ENCODE measurements around the gene STX16. TPM values are rescaled to one million over a fixed set of nuclear protein-coding genes. Genes with fewer than 3 reads are reported as not detected.
A peak's percentile ranks its signal among the peaks of the same experiment; 100 is the strongest.

Gene STX16
- total RNA-seq, 1 donor = 90.3 TPM

DNA sequence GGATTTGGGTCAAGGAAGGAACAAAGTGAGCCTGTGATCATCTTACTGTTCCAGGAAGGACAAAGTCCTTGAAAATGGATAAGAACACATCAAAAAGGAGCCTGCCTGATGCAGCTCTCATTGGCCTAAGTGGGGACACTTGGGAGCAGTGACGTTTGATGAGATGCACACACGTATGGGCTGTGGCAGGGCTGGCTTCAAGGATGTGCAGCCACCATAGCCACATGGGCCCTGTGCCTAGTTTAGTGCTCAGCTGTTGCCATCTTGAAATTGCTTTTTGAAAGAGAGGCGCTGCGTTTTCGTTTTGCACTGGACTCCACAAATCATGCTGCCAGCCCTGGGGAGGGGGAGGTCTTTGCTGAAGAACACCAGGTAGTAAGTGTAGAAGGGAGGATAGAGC, 34.9 kb downstream of the STX16 start:
- no peaks in the 10 kb centered on the region for H3K27me3 ChIP-seq (ENCODE audit: insufficient read depth, low read length)
- peaks cover 17% of the 10 kb centered on the region for H3K4me1 ChIP-seq (ENCODE audit: insufficient read depth, low read length)
- no peaks in the 10 kb centered on the region for H3K9me3 ChIP-seq (ENCODE audit: low read depth, low read length)
- no peak overlapping the region for H3K4me3 ChIP-seq (ENCODE audit: low read length)

DNA sequence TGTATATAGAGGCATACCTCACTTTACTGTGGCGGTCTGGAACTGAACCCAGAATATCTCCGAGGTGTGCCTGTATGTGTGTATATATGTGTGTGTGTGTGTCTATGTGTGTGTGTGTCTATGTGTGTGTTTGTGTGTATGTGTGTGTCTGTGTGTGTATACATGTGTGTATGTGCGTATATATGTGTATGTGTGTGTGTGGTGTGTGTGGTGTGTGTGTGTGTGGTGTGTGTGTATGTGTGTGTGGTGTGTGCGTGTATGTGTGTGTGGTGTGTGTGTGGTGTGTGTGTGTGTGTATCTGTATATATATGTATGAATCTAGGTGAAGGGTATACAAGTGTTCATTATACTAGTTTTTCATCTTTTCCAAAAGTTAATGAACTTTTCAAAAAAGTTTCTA, 37.3 kb downstream of the STX16 start:
- Histone ChIP-seq H3K9me3 (ENCODE audit: low read depth, low read length) (no peaks in the 10 kb centered on the region), H3K4me1 (ENCODE audit: insufficient read depth, low read length) (peaks cover 33% of the 10 kb centered on the region), H3K4me3 (ENCODE audit: low read length) (no peak overlapping the region), H3K27me3 (ENCODE audit: insufficient read depth, low read length) (no peaks in the 10 kb centered on the region)

DNA sequence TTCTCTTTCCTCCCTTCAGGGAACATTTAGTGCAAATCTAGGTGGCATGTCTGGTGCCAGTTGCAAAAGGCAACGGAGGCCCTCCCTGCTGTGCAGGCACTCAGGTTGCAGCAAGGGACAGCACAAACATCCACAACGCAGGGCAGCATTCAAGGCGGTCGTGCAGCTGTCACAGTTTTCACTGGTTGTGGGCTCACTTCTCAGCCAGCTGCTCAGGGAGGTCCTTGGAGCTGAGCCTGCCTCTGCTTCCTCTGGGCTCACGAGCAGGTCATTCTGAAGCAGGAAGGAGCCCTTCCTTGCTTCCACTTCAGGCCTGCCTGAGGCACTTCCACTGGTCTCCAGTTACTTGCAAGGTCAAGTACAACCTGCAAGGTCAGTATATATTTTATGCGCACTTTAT, 37.8 kb downstream of the STX16 start:
- Histone ChIP-seq H3K4me3 (ENCODE audit: low read length) (no peak overlapping the region), H3K9me3 (ENCODE audit: low read depth, low read length) (no peaks in the 10 kb centered on the region), H3K4me1 (ENCODE audit: insufficient read depth, low read length) (peaks cover 37% of the 10 kb centered on the region), H3K27me3 (ENCODE audit: insufficient read depth, low read length) (no peaks in the 10 kb centered on the region)

DNA sequence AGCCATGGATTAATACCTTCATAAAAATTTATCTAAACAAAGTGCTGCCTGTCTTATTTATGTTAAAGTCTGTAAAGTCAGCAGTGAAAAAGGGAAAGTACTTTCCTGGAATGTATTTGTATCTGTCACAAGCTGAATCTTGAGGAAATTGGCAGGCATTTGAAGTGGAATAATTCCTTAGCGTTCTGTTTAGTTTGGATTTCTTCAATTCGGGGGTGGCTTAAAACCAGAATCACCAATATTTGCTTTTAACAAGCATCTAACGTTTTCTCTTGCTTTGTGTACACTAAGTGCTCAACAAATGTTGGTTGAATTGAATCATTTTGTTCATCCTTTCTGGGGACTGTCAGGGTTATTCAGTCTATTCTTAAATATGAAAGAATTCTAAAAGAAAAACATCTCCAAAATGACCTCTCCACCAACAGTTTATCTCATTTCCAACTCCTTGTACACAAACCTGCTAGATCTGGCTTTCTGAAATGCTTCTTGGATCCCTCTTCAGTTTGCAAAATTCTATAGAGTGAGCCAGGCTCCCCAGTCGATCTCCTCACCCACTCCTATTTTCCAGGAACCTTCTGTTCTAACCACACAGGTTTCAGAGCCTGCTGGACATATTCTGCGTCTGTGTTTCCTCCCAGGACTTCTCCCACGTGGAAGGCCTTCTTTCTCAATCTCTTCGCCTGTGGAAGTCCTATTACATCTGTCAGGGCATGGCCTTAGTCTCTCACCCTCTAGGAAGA, 39.5 kb downstream of the STX16 start:
- Histone ChIP-seq H3K27me3 (ENCODE audit: insufficient read depth, low read length) (no peaks in the 10 kb centered on the region), H3K9me3 (ENCODE audit: low read depth, low read length) (no peaks in the 10 kb centered on the region), H3K4me1 (ENCODE audit: insufficient read depth, low read length) (peaks cover 48% of the 10 kb centered on the region), H3K4me3 (ENCODE audit: low read length) (no peak overlapping the region)

DNA sequence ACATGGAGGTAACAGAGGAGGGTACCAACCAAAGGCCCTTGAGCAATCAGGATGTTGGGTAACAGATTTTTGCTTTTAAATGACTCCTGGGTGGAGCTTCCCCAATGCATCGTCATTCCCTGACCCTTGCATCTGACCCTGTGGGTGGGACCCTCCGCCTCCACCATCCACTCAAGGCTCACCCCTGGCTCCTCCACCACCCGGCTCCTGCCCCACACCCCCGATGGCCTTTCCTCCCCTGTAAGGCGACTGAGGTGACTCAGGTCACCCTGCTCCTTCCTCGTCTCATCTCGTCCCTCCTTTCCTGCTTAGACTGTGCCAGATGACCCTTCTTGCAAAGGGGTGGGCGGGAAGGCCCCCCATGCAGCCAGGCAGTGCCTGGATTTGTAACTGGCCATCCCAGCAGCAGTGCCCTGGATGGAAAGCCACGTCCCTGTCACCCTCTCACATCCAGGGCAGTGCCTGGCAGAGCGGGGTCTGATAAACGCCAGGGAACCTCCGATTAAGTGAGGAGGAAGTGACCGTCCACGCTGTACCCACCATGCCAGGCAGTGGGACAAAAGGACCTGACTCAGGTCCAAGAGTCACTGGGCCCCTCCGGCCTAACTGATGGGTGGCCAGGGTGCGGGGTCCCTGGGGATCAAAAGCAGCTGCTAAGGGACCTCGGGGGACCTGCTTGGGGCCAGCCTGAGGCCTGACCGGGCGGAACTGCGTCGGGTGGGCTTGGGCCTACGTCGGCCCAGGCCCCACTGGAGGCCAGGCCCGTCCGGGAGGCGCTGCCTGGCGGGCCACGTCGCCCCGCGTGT, 40.9 kb downstream of the STX16 start:
- peaks cover 48% of the 10 kb centered on the region for H3K4me1 ChIP-seq (ENCODE audit: insufficient read depth, low read length)
- H3K4me3 ChIP-seq (ENCODE audit: low read length) = no peak overlapping the region
- H3K9me3 ChIP-seq (ENCODE audit: low read depth, low read length) = no peaks in the 10 kb centered on the region
- no peaks in the 10 kb centered on the region for H3K27me3 ChIP-seq (ENCODE audit: insufficient read depth, low read length)

DNA sequence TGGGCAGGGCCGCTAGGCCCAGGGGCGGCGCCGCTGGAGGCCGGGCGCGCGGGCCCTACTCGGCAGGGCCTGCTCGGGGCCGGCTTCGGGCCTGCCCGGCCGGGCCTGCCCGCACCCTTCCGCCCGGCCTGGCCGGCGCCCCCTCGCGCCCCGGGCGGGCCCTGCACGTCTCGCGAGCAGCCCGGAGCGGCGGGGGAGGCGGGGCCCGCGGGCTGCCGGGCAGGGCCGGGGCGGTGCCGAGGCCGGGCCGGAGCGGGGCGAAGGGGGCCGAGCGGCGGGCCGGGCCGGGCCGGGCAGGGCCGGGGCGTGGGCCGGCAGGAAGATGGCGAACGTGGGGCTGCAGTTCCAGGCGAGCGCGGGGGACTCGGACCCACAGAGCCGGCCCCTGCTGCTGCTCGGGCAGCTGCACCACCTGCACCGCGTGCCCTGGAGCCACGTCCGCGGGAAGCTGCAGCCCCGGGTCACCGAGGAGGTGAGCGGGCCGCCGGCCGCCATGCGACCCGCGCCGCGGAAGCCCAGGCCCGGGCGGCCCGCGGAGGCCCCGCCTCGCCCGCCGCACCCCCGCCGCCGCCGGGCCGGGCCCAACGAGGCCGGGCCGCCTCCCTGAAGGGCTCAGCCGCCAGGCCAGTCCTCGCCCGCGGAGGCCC, 41.6 kb downstream of the STX16 start, which contains the start of gene NPEPL1:
Gene NPEPL1, plus strand, starts transcription at position 222 of the 647 bp plus-strand sequence. Its CDS starts 101 bp downstream, at position 323.
- Histone ChIP-seq H3K4me1 (ENCODE audit: insufficient read depth, low read length) (peaks cover 48% of the 10 kb centered on the region), H3K27me3 (ENCODE audit: insufficient read depth, low read length) (no peaks in the 10 kb centered on the region), H3K9me3 (ENCODE audit: low read depth, low read length) (no peaks in the 10 kb centered on the region), H3K4me3 (ENCODE audit: low read length) (peak within 1 kb of the TSS; percentile 37)

DNA sequence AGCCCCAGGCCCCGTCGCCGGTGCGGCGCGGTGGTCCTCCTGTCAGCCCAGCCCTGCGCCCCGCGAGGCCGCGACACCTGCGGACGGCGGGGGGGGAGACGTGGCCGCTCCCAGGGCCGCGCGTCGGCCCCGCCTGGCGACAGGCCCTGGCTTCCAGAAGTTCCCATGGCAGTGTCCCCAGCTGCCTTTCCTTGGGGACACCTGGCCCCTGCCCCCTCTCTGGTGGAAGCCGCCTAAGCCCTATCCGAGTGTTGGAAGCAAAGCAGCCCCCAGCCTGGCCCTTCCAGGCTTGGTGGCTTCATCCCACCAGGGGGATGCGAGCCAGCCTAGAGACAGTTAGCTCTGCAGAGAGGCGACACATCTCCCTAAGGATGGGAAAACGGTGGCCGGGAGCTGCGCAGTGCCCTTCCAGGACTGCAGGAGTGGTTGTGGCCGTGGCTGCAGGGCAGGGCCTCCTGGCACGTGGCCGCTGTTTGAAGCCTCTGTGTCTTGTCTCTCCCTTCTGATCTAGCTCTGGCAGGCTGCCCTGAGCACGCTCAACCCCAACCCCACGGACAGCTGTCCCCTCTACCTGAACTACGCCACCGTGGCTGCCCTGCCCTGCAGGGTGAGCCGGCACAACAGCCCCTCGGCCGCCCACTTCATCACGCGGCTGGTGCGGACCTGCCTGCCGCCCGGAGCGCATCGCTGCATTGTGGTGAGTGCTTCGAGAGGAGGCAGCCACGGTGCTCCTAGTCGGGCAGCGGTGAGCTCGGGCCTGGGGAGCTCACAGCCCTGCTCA, 42.3 kb downstream of the STX16 start:
- Histone ChIP-seq H3K4me3 (ENCODE audit: low read length) (peak overlapping the region; percentile 37), H3K4me1 (ENCODE audit: insufficient read depth, low read length) (peaks cover 48% of the 10 kb centered on the region), H3K27me3 (ENCODE audit: insufficient read depth, low read length) (no peaks in the 10 kb centered on the region), H3K9me3 (ENCODE audit: low read depth, low read length) (no peaks in the 10 kb centered on the region)

DNA sequence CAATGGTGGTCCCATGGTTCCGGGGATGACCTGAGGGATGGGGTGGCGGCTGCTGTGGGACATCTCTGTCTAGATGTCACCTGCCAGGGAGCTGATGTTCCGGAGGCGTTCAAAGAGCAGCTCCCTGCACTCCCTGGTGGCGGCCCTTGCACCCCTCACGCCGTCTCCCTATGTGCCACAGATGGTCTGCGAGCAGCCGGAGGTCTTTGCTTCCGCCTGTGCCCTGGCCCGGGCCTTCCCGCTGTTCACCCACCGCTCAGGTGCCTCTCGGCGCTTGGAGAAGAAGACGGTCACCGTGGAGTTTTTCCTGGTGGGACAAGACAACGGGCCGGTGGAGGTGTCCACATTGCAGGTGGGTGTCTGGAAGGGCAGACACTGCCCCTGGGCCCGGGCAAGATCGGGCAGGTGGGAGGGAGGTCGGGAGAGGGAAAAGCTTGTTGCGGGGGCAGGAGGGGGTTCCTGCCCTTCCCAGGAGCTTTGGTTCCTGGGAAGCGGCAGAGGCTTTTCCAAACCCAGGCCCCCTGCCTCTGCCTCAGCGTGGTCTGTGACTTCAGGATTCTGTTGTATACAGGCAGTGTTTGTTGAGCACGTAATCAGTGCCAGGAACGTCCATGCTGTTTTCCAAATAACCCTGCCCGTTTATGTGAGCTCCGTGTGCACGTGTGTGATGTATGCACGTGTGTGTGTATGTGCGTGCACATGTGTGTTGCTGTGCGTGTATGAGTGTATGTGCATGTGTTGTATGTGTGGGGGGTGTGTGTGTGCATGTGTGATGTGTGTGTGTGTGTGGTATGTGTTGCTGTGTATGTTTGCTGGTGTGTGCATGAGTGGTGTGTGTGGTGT, 43.4 kb downstream of the STX16 start:
- Histone ChIP-seq H3K9me3 (ENCODE audit: low read depth, low read length) (no peaks in the 10 kb centered on the region), H3K27me3 (ENCODE audit: insufficient read depth, low read length) (no peaks in the 10 kb centered on the region), H3K4me3 (ENCODE audit: low read length) (no peak overlapping the region), H3K4me1 (ENCODE audit: insufficient read depth, low read length) (peaks cover 40% of the 10 kb centered on the region)

DNA sequence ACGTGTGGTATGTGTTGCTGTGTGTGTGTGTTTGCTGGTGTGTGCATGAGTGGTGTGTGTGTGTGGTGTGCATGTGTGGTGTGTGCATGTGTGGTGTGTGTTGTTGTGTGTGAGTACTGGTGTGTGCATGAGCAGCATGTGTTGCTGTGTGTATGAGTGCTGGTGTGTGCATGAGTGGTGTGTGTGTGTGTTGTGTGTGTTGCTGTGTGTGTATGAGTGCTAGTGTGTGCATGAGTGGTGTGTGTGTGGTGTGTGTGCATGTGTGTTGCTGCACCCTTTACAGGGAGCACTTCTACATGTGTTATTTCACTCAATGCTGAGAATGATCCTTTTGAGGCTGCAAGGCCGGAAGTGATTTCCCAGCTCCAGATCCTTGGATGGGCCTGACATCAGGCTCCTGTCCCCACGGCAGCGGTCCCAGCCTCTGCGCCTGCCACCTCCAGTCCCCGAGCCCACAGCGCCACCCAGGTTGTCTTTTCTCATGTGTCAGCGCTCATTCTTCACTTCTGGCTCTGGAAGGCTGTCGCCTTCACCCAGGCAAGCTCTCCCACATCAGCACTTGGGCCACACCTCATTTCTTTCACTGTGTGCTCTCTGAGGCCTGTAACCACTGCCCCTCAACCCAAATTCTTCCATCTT, 44.1 kb downstream of the STX16 start:
- Histone ChIP-seq H3K4me1 (ENCODE audit: insufficient read depth, low read length) (peaks cover 37% of the 10 kb centered on the region), H3K9me3 (ENCODE audit: low read depth, low read length) (no peaks in the 10 kb centered on the region), H3K27me3 (ENCODE audit: insufficient read depth, low read length) (no peaks in the 10 kb centered on the region), H3K4me3 (ENCODE audit: low read length) (no peak overlapping the region)

DNA sequence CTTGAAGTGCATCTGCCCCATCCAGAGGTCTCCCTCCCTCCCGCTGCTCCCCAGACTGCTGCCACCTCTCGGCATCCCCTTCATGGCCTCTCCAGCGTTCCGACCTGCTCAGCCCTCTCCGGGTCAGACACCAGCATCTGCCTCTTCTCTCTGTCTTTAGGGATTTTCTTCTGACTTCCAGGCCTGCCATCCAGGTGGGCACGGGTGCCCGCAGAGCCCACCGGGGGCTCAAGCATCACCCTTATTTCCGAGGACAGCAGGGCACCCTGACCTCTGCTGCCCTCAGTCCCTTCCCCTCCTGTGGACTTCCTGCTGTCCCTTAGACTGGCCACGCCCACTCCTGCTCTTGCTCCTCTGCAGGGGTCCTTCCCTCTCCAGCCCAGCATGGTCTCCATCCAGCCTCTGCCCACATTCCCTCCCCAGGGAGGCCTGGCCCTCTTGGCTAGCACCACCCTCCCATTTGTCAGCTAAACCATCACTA, 44.9 kb downstream of the STX16 start:
- Histone ChIP-seq H3K9me3 (ENCODE audit: low read depth, low read length) (no peaks in the 10 kb centered on the region), H3K4me1 (ENCODE audit: insufficient read depth, low read length) (peaks cover 31% of the 10 kb centered on the region), H3K4me3 (ENCODE audit: low read length) (no peak overlapping the region), H3K27me3 (ENCODE audit: insufficient read depth, low read length) (no peaks in the 10 kb centered on the region)

DNA sequence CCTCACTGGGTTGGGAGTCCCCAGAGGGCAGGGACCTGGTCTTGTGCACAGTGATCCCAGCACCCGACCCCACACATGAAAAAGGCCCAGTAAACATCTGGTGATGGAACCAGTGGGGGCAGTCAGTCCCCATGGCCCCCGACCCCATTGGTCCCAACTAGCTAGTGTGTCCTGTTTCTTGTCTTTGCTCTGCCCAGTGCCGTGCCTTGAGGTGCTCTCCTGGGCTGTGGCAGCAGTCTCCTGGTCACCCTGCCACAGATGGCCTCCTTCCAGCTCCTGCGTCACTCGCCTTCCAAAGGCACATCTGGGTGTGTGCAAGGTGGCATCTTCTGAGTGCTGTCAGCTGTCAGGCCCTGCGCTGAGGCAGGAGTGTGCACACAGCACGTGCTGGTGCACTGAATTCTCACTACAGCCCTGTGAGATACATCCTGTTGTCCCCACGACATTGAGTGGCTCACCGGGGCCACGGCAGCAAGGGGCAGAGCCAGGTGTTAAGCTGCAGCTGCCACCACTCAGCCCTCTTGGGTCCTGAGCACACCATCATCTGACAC, 45.4 kb downstream of the STX16 start:
- Histone ChIP-seq H3K4me1 (ENCODE audit: insufficient read depth, low read length) (peaks cover 26% of the 10 kb centered on the region), H3K9me3 (ENCODE audit: low read depth, low read length) (no peaks in the 10 kb centered on the region), H3K4me3 (ENCODE audit: low read length) (no peak overlapping the region), H3K27me3 (ENCODE audit: insufficient read depth, low read length) (no peaks in the 10 kb centered on the region)

DNA sequence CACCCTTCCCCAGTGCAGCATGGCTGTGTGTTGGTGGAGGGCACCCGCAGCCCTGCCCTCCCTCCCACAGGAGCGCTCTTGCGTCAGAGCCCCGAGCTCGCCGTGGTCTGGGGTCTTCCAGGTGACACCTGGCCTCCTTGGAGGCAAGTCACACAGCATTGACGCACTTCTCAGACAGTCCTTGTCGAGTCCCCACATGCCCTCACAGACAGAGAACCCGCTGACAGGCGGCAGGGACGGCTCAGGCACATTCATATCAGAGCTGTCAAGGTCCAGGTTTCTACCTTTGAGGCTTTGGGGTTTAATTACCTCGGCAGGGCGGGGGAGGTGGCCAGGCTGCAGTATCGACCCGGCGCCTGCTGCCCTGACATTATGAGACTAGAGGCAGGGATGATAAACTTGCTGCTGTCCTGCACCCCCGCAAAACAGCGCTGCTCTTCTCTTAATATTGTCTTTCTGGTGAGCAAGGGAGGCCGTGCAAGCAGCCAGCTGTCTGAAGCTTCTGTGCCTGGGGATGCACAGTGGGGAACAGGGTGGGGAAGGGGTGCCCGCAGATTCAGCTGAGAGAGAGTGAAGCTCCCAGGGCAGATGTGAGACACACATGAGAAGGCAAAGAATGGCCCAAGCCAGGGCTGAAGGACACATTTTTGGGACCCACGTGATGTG, 46.3 kb downstream of the STX16 start:
- H3K4me3 ChIP-seq (ENCODE audit: low read length) = no peak overlapping the region
- H3K4me1 ChIP-seq (ENCODE audit: insufficient read depth, low read length) = peaks cover 19% of the 10 kb centered on the region
- H3K9me3 ChIP-seq (ENCODE audit: low read depth, low read length) = no peaks in the 10 kb centered on the region
- no peaks in the 10 kb centered on the region for H3K27me3 ChIP-seq (ENCODE audit: insufficient read depth, low read length)

Measured in mononuclear cell (primary cell).